HG02870 (cell line): ENCODE data around the gene YEATS2.
"Not testable (repeated sequence)": the region's sequence is repeated elsewhere in the genome, so short reads cannot be mapped to it uniquely, and the experiment has no call there.

Experiments
- ATAC-seq: cut with Tn5 transposase; IDR thresholded peaks from one replicate; pipeline ENCODE4 v1.9.1; 2021; ENCODE audit warnings: mild to moderate bottlenecking, moderate library complexity; ENCODE audit not compliant: unreplicated experiment

YEATS2 gene

DNA sequence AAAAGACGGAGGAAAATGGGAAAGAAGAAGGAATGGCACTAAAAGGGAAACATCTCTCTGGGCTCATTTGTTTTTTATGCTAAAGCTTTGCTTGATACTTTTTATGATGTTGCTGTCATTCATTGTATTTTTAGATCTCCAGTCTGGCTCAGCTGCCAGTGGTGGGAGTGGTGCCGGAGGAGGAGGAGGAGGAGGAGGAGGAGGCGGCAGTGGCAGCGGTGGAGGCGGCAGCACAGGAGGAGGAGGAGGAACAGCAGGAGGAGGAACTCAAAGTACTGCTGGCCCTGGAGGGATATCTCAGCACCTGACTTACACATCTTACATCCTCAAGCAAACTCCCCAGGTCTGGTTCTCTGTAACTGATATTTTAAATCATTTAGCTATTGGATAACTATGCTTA lies 78.2 kb downstream of the YEATS2 start:
- ATAC-seq = no peak

DNA sequence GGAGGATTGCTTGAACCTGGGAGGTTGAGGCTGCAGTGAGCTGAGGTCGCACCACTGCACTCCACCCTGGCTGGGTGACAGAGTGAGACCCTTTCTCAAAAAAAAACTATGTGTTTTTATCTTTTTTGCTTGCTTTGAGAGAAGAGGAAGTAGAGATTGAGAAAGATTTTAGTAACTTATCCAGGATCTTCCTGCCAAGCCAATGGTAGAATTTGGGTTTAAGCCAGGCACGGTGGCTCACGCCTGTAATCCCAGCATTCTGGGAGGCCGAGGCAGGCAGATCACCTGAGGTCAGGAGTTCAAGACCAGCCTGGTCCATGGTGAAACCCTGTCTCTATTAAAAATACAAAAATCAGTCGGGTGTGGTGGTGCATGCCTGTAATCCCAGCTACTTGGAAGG lies 78.9 kb downstream of the YEATS2 start:
- ATAC-seq = not testable (repeated sequence)

DNA sequence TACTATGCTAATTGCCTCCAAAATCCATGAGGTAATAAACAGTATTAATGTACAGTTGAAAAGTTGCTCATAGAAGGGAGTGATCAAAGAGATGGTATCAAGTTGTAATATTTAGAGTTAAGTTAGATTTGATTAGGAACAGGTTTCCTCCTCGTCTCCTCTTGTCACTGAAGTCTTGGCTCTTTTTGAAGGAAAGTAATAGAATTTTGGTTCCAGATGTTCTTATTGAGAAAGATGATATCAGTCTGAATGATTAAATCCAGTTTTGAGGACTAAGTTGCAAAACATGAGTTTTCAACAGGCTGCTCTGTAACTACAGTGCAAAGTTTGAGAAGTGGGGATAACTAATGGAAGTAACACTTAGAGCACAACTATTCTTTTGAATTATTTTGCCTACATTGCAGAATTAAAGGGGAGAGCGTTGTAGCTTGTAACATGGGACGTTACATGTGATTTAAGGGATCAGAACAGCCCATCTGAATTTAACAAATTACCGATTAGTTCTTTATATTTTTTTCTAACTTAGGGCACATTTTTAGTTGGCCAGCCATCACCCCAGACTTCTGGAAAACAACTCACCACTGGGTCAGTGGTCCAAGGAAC lies 79.5 kb downstream of the YEATS2 start:
- ATAC-seq = no peak

DNA sequence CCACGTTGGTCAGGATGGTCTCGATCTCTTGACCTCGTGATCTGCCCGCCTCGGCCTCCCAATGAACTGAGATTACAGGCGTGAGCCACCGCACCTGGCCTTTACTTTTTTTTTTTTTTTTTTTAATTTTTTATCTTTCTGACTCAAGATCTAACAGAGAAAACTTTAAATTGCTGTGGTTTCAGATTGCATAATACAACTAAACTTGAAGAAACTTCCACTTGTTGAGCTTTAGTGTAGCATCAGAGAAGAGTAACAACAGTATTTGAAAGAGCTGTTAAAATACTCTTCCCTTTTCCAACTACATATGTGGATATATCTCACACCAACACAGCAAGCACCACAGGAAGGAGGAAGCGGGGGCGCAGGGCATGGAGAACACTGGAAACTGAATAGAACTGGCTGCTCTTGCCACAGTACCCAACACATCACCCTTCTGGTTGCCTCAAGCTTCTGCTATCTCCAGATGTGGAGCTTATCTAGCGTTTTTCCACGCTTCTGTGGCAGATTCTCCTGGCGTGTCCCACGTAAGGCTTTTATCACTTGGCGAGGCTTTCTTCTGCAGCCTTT lies 82.4 kb downstream of the YEATS2 start:
- no peak for ATAC-seq

DNA sequence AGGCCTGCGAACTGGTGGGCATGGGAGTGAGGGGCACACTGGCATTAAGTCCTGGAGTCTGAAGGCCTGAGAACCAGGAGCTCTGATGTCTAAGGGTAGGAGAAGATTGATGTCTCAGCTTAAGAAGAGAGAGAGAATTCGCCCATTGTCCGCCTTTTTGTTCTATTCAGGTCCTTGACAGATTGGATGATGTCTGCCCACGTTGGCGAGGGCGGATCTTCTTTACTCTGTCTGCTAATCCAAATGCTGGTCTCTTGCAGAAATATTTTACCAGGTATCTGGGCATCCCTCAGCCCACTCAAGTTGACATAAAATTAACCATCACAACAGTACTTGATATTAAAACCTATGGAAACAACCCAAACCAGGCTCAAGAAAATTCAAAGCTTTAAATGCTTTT lies 83.6 kb downstream of the YEATS2 start:
- no peak for ATAC-seq

DNA sequence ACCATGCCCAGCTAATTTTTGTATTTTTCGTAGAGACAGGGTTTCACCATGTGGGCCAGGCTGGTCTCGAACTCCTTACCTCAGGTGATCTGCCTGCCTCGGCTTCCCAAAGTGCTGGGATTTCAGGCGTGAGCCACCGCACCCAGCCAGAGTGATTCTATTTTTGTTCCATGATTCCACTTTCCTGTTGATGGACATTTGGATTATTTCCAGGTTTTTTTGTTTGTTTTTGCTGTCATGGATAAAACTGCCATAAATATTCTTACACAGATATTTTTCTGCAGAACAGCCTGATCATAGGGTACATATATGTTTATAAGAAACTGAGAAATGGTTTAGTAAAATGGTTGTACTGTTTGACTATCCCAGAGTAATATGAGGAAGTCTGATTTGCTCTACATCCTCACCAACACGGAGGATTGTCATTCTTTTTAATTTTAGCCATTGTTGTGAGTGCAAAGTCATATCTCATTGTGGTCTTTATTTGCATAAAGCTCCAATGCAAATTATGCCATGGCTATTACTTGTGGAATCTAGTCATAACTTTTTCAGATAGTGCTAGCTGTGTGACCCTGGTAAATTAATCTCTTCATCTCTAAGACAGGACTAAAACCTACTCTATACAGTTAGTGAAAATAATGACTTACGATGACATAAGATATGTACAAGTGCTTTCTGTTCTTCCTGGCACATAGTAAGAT lies 85.1 kb downstream of the YEATS2 start:
- ATAC-seq = no peak

DNA sequence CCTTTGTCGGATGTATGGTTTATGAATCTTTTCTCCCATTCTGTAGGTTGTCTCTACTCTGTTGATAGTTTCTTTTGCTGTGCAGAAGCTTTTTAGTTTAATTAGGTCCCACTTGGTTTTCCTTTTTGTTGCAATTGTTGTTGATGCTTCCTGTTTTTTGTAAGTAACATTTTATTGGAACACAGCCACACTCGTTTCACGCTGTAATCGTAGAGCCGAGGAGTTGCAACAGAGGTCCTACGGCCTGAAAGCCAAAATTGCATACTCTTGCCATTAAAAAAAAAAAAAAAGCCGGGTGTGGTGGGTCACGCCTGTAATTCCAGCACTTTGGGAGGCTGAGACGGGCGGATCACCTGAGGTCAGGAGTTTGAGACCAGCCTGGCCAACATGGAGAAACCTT lies 86.9 kb downstream of the YEATS2 start:
- not testable (repeated sequence) for ATAC-seq

DNA sequence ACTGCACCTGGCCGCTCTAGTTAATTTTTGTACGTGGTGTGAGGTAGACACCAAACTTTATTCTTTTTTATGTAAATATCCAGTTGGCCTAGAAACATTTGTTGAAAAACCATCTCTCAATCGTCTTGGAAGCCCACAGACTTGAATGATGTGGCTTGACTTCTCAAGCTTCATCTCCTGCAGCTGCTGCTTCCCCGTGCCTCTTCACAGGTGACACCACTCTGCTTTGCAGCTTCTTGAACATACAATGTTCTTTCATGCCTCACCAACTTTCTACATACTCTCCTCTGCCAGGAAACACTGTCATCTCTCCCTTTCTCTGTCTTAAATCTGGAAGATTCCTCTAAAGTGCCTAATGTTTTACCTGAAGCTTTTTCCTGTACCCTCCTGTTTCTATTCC lies 92.2 kb downstream of the YEATS2 start:
- no peak for ATAC-seq

DNA sequence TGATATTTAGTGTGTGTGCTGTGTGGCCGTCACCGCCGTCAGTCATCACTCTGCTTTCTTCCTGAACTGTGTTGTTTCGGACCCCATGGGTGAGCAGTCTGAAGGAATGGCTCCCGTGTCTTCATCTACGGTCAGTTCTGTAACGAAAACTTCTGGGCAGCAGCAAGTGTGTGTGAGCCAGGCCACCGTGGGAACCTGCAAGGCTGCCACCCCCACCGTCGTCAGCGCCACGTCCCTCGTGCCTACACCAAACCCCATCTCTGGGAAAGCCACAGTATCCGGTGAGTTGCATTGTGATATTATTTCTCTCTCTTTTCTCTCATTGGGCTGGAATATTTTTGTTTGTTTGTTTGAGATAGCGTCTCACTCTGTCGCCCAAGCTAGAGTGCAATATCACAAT lies 93.1 kb downstream of the YEATS2 start:
- no peak for ATAC-seq

DNA sequence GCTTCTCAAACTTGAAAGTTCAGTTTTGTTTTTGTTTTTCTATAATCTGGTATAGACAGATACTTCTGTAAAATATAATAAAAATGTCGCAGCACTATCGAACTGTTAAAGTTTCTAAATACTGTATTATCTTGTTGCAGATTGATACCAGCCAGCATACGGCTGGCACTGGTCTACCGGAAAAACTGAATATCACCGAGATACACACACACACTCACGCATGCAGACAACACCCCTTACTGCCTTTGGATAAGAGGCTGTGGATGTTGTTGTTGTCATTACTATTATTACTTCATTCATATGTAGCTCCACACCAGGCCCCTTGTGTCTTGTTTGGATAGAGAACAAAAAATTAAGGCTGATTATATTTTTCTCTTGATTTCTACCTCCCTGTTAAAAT lies 95.4 kb downstream of the YEATS2 start:
- no peak for ATAC-seq

DNA sequence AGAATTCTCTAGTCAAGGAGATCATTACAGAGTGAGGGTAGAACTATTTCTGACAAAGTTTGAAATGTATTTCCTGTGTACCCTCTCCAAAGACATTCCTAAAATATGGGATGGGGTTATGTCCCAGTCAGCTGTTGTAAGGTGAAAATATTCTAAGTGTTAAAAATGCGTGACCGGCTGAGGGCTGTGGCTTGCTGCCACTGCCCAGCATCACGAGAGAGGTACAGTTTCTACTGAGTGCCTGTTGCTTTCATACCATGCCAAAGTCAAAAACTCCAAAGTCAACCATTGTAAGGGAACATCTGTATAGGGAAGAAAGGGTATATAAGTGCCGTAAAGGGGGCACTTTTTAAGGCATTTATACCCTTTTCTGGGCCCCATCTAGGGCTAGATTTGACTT lies 96.9 kb downstream of the YEATS2 start:
- no peak for ATAC-seq

DNA sequence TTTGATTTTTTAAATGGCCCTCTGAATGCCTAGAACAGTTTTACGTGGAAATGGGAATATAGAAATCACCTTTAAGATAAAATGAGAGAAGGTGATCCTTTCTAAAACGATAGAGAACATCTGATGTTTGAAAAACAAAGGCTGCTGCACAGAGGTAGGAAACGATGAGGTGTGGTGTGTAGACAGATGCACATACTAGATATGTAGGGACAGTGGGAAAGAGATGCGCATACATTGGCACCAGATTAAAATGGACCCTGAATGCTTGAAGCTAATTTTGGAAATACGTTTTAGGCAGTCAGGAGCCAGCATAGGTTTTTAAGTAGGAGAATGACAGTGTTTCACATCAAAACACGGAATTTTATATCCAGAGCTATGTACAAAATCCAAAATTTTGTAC lies 98.8 kb downstream of the YEATS2 start:
- ATAC-seq = no peak

DNA sequence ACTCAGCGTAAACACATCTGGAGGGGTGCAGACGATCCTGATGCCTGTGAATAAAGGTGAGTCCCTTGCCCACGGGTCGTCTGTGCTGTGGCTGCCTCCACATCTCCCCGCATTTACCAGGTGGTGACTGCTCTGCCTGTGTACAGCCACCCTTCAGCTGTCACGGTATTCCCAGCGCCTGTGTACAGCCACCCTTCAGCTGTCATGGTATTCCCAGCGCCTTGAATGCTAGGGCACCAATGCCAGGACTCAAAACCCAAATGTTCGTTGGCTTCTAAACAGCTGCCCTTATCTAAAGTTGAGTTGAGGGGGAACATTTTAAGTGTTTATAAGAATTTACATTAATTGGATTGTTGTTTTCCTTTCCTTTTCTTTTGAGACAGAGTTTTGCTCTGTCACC lies 100.4 kb downstream of the YEATS2 start:
- no peak for ATAC-seq

DNA sequence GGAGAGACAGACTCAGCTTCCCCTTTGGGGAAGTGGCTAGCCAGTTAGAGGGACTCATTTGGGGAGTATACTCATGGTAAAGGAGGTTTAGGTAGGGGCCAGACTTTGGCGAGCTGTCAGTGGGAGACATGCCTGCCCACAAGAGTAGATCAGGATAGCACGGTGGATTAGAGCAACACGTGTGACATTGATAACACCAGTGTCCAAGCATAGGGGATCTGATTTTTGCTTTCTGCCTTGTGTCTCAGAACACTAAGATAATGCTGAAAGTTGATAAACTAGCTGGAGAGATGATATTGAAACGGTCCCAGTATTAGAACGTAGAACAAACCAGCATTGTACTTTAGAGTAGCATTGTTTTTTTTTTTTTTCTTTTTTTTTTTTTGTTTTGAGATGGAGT lies 101.9 kb downstream of the YEATS2 start:
- ATAC-seq = no peak

DNA sequence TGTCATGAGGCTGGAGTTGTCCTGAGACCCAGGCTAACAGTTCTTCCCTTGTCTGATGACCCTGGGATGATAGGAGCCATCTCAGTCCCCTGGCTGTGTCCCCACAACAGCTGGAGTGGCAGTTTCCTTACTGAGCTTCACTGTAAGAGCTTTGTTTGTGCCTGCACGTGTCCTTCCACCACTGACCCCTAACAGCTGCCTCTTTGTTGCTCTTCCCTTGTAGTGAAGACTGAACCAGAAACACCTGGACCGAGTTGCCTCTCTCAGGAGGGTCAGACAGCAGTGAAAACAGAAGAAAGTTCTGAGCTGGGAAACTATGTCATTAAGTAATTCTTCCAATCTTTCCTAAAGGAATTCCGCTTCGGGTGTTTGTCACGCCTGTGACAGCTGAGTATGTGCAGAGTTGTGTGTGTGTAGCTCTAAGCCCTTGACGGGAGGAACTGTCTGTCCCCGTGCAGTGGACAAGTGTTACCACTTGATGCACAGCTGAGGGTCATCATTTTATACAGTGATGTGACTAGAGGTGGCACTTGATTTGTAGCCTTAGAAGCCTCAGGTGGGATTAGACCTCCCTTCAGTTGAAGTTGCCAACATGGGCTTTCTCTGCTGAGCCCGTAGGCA lies 102.8 kb downstream of the YEATS2 start:
- no peak for ATAC-seq

DNA sequence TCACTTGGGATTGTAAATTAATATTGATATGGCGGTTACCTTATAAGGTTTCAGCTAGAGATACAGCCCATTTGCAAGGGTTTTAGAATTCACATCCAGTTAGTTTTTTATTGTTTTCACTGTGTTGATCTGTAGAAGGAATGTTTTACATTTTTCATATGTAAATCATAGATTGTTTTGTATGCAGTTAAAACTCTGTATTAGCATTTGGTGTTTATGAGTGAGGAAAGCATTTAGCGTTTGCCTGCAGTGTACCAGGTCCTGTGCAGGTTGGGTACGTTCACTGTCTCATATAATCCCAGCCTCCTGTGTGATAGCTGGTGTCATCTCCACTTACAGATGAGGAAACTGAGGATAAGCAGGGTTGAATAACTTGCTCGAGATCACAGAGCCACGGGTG lies 104.0 kb downstream of the YEATS2 start:
- no peak for ATAC-seq

DNA sequence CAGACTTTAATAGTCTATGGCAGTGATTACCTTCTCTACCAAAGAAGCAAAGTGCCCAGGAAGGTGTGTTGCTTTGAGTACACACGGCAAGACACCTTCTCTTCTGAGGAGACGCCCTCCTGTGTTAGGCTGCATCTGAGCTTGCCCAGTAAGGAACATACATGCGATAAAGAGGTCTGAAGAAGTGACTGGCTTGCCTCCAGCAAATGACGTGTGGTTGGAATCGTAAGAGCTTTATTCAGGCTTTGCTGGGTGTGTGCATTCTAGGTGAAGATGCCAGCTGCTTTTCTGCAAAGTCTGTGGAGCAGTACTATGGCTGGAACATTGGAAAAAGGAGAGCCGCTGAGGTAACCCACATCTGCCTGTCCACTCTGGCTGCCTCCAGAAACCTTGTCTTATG lies 105.4 kb downstream of the YEATS2 start:
- no peak for ATAC-seq

DNA sequence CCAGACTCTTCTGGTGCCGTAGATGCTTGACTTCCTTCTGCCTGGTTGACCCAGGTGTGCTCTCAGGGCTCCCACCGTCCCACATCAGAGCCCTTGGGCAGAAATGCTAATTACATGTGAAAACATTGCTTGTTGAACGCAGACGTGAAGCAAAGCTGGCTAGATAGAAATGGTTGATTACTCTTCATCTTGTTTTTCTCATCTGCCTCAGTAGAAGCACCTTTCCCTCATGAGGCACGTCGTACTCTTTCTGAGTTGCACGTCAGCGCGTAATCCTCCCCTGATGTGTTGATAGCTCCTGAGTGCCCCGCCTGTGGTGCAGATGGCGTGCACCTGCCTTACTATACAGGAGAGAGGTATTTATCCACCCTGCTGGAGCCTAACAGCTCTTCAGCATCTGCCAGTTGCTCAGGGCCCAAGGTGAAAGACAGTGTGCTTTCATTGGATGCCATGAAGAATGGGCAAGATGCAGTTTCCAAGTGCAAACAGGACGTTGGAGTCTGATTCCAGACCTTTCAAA lies 109.7 kb downstream of the YEATS2 start:
- no peak for ATAC-seq

DNA sequence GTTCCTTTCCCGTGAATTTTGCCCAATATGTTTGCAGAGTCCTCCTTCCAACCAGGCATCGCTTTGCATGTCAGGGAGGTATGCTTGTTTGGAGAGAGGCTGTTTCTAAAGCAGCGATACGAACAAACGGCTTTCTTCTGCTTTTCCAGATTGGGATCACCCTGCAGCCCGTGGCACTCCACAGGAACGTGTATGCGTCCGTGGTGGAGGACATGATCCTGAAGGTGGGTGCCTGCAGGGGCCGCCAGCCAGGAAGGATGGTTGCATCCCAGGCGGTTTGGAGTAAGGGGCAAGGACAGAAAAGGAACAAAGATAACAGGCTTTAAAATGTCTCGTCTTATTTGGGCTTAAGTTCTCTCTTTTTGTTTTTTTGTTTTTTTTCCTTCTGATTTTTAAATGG lies 110.3 kb downstream of the YEATS2 start:
- ATAC-seq = no peak

DNA sequence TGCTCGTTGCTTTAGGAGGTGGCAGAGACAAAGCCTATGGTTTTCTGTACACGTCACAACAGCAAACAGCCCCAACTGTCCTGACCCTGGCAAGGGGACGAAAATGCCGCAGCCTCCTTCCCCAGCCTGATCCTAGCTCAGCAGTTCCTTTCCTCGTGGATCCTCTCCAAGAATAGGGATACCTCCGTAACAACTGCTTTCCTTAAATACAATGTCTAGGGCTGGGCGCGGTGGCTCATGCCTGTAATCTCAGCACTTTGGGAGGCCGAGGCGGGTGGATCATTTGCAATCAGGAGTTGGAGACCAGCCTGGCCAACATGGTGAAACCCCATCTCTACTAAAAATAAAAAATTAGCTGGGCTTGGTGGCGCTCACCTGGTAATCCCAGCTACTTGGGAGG lies 110.8 kb downstream of the YEATS2 start:
- no peak for ATAC-seq

DNA sequence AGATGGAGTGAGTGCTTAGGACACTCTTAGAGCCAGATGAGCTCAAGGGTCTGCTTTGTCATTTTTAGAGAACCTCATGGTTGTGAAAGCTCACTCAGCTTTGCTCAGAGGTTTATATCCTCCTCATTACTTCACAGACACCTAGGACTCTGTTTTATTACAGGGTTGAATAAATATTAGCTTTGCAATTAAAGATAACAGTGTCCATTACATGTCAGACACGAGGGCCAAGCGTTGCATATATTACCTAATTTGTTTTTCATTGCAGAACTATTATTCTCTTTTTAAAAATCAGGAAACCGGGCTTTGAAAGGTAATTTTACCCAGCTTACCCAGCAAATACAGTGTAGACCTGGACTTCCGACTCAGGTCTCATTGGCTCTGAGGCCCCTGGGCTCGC lies 111.7 kb downstream of the YEATS2 start:
- ATAC-seq = no peak
